GM18499 (cell line): ENCODE data around the gene S1PR1.

Experiments
- ATAC-seq: cut with Tn5 transposase; IDR thresholded peaks from one replicate; pipeline ENCODE4 v1.9.1; 2021; ENCODE audit warnings: moderate number of reproducible peaks; ENCODE audit not compliant: insufficient read depth, unreplicated experiment

Gene S1PR1

GRCh38 chr1:101276818-101277217 is 40.0 kb downstream of the S1PR1 start:
- no peak for ATAC-seq

DNA sequence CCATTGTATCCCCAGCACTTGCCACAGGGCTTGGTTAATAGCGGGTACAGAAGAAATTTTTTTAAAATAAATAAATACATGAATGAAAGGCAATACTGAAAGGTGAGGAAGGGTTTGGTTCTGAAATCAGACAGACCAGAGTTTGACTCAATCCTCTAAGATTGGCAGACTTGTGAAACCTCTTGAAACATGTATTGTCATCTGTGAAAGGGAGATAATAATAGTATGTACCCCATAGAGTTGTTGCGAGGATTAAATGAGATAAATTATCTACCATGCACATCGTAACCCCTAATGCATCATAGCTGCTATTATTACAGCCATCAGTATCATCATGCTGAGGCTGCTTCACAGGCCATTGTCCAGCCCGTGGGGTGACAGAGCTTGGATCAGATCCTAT is 41.4 kb downstream of the S1PR1 start:
- ATAC-seq = no peak

DNA sequence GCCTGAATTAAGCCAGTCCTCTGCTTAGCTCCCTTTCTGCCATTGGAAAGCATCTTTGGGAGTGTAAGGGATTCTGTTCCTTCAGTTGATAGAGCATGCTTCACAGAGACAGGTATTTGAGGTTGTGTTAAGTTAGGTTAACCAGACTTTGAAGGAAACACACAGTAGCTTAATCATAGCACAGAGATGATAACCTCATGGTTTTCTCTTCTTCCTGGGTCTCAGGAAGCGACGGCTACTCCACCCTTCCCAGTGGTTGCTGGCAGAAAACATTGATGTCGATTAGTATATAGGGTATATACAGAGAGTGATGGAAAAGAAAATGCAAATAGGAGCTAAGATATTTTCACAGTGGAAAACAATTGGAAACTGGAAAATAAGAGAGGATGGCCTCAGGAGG is 42.0 kb downstream of the S1PR1 start:
- ATAC-seq = no peak

GRCh38 chr1:101280049-101280592 is 43.3 kb downstream of the S1PR1 start:
- ATAC-seq = no peak

DNA sequence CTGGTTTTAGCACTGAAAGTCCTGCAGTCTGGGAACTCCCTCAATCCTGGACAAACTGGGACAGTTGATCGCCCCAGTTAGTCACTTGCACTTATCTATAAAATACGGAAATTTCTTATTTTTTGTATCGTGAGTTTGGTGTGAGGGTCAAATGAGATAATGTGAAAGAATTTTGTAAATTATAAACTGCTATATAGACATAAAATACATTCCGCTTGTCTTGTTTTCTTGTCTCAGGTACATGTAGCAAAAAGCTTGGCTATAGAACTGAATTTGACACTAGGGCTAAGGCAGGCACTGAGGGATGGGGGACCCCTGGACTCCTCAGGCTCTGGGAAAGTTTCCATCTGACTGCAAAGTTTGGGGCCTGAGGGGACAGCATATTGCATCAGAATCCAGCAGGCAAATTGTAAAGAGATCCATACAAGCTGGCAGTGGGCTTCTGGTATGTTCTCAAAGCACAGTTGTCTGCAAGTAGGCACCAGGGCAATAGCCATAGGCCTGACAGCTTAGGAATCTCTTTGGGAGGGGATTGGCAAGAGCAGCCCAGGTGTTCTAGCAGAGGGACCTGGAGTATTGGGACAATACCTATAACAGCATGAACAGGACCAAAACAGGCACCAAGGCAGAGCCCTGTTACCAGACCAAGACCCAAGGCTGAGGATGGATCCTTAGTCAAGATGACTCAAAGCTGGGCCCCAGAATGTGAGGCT is 44.3 kb downstream of the S1PR1 start:
- ATAC-seq = no peak

DNA sequence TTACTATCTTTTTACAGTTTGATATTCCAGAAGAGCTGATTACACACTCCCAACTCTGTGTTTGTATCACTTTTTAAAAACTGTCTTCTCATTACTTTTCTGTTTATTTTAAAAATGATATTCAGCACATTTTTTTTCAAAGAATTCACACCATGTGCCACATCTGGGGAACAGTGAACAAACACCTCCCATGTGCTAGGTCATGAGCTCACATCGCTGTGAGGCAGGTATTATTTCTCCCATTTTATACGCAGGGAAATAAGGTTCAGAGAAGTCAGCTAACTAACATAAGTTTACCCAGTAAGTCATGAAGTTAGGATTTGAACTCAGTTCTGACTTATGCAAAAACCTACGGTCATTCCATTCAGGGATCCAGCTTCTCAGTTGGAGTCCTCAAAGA is 44.9 kb downstream of the S1PR1 start:
- ATAC-seq = no peak

DNA sequence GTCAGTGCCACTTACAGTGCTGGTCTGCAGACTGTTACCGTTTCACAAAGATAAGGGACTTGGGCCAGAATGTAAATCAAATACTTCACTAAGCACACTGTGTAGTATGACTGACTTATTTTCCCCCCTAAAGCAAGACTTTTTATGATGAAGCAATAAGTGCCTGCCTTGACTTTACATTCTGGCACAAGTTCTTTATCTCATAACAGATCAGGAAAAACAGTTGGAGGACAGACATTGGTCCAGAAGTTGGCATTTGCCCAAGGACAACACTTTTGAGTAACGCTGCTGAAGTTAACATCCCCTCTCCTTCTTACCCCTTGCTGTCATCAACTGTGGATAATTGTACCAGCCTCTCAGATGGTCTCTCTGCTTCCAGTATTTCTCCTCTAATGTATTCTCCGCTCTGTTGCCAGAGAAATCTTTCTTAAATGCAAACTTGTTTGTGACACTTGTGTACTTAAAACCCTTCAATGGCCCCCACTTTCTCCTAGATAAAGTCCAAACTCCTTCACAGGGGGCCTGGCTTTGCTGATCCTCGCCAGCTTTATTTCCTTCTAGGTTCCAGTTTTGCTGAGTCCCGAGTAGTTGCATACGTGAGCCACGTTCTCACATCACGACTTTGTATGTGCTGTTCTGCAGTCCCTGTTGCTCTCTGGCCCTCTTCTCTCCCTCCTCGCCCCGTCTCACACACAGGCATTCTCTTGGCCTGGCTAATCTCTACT is 45.7 kb downstream of the S1PR1 start:
- ATAC-seq = no peak

DNA sequence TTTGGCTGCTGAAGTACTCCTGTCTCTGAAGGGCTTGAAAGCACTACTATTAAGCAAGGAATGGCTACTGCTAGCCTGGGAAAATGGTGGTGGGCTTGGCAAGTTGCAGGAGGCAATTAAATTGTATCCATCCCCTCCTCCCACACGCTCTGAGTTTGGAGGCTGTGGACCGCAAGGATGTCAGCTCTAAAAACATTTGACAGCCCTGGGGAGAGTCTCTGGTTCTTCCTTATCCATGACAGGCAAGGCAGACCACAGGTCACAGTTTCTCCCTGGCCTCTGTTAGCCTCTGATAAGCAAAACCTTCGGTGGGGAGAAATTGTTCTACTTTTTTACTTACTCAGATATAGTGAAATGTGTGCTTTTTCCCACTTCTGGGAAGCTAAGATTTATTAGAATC is 46.6 kb downstream of the S1PR1 start:
- no peak for ATAC-seq

- no peak for ATAC-seq
These were observed 47.2 kb downstream of the S1PR1 start for GRCh38 chr1:101284021-101284420.

GRCh38 chr1:101284622-101285218 is 47.9 kb downstream of the S1PR1 start:
- ATAC-seq = no peak

DNA sequence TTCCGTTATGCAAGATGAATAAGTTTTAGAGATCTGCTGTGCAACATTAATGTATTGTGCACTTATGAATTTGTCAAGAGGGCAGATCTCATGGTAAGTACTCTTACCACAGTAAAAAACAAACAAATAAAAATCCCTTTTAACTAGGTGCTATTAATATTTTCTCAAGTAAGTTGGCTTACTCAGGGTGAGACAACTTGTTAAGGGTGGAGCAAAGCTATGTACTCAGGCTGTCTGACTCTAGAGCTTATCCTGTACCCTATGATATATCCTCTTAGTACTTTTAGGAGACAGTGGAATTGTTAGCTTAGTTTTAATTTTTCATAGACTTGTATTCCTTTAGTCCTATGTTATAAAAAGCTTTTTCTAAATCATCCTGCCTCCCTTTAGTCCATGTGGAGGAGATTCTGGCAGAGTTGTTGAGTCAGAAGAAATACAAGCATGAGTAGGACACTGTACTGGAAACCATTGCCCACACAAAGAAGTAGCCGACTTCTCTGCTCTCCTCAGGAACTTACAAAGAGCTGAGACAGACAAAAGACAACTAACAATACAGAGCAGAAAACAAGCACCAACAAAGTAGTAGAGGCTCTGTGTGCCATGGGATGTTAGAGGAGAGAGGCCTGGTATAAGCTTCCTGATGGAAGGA is 49.2 kb downstream of the S1PR1 start:
- ATAC-seq = no peak

DNA sequence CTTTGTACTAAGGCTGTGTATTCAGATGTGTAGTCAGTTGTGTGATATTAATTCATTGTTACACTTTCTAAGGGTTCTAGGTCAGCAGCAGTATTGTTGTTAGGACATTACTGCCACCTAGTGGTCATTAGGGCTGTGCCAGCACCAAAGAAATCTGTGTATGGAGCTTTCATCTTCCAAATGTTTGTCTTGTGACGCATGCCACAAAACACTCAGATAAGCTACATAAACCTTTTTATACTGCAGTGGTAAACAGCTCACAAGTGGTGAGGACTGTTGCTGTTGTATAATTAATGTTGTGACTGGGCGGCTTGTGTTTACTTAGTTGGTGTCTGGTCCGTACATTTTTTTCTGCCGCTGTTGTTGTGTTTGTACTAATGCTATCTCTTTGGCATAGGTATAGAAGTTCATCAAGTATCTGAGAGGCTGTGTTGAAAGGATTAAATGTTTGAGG is 51.7 kb downstream of the S1PR1 start:
- ATAC-seq = no peak

- ATAC-seq = no peak
These were observed 53.5 kb downstream of the S1PR1 start for GRCh38 chr1:101290119-101290921.
